ENCODE results near the gene TRERF1.

- TF ChIP-seq POLR2AphosphoS5 (IDR thresholded peaks at IDR 0.05; ENCODE audit: borderline replicate concordance, low read depth, low read length) (no peak), EZH2 (IDR thresholded peaks at IDR 0.05) (no peak), FOXP2 (optimal IDR thresholded peaks at IDR 0.05; ENCODE audit: control extremely low read depth, extremely low read length, insufficient read depth) (no peak)
These were observed 23.2 kb downstream of the TRERF1 start for GRCh38 chr6:42428326-42429041.

Data from SK-N-MC (cell line).